Osteoblast (primary cell): ENCODE results near the gene STX8. TPM values are rescaled to one million over a fixed set of nuclear protein-coding genes. Genes with fewer than 3 reads are reported as not detected.

Source experiments
- DNase-seq: peaks from one replicate; pipeline ENCODE4 v3.0.0; 2011; ENCODE audit warnings: low spot score, mixed read lengths; ENCODE audit not compliant: insufficient read length; ENCODE audit errors: missing footprints
- H2AFZ ChIP-seq: 2 replicates; pipeline ENCODE4 v1.6.0; 2011; ENCODE audit warnings: mild to moderate bottlenecking, low read length
- H3K27ac ChIP-seq: 2 replicates; pipeline ENCODE4 v1.5.1; 2011; ENCODE audit warnings: mild to moderate bottlenecking, low read depth, low read length, moderate library complexity
- H3K27me3 ChIP-seq: 2 replicates; pipeline ENCODE4 v1.6.0; 2012; ENCODE audit warnings: mild to moderate bottlenecking, control low read depth, inconsistent platforms, low read length, moderate library complexity; ENCODE audit not compliant: insufficient read depth
- H3K36me3 ChIP-seq: 2 replicates; pipeline ENCODE4 v1.5.1; 2011; ENCODE audit warnings: mild to moderate bottlenecking, low read length, control low read depth, moderate library complexity; ENCODE audit not compliant: insufficient read depth
- H3K4me1 ChIP-seq: 2 replicates; pipeline ENCODE4 v1.5.1; 2011; ENCODE audit warnings: mild to moderate bottlenecking, low read length, control low read depth, moderate library complexity; ENCODE audit not compliant: insufficient read depth
- H3K4me2 ChIP-seq: 2 replicates; pipeline ENCODE4 v1.6.0; 2011; ENCODE audit warnings: mild to moderate bottlenecking, low read length; ENCODE audit not compliant: insufficient read depth
- H3K4me3 ChIP-seq: fragments of 200-600 bp; sonication (generic); 3 replicates; pipeline ENCODE4 v1.5.1; 2012; ENCODE audit warnings: mild to moderate bottlenecking, low read length, inconsistent platforms; ENCODE audit not compliant: insufficient read depth
- H3K79me2 ChIP-seq: 2 replicates; pipeline ENCODE4 v1.6.0; 2012; ENCODE audit warnings: mild to moderate bottlenecking, low read length, control low read depth, inconsistent platforms; ENCODE audit not compliant: insufficient read depth
- H3K9me3 ChIP-seq: 2 replicates; pipeline ENCODE4 v1.5.1; 2011; ENCODE audit warnings: low read depth, low read length, control low read depth
- H4K20me1 ChIP-seq: 2 replicates; pipeline ENCODE4 v1.6.0; 2012; ENCODE audit warnings: mild to moderate bottlenecking, low read length, control low read depth; ENCODE audit not compliant: insufficient read depth
- CTCF ChIP-seq: IDR thresholded peaks from 2 replicates; pipeline ENCODE4 v1.5.1; 2011; ENCODE audit warnings: mild to moderate bottlenecking, low read depth, low read length, moderate library complexity; ENCODE audit errors: extremely low read depth
- total RNA-seq: library from RNA; depleted of rRNA; stranded (reverse); fragments of >200 nt; gene quantifications from 2 replicates; pipeline ENCODE4 v1.2.3, GENCODE V29; 2012

The STX8 gene
- total RNA-seq, 1 donor: 72.7 TPM

GRCh38 chr17:9529033-9529700 lies 46.5 kb downstream of the STX8 start:
- Histone ChIP-seq H3K27me3 (no peaks in the 10 kb centered on the region), H3K4me2 (no peak overlapping the region), H3K4me3 (no peak overlapping the region), H4K20me1 (no peaks in the 10 kb centered on the region), H3K36me3 (no peaks in the 10 kb centered on the region), H3K4me1 (no peaks in the 10 kb centered on the region), H2AFZ (no peak overlapping the region), H3K27ac (no peak overlapping the region), H3K79me2 (no peaks in the 10 kb centered on the region), H3K9me3 (no peaks in the 10 kb centered on the region)
- TF ChIP-seq CTCF: peak; percentile 70
- DNase-seq: peak; percentile 79

- Histone ChIP-seq H3K27ac (no peak overlapping the region), H3K9me3 (no peaks in the 10 kb centered on the region), H3K4me3 (no peak overlapping the region), H4K20me1 (no peaks in the 10 kb centered on the region), H3K36me3 (no peaks in the 10 kb centered on the region), H2AFZ (no peak overlapping the region), H3K79me2 (no peaks in the 10 kb centered on the region), H3K4me2 (no peak overlapping the region), H3K4me1 (no peaks in the 10 kb centered on the region), H3K27me3 (no peaks in the 10 kb centered on the region)
- peak; percentile 41 for DNase-seq
- TF ChIP-seq CTCF: no peak
Observed at GRCh38 chr17:9527788-9528187, 47.8 kb downstream of the STX8 start.

- no peaks in the 10 kb centered on the region for H3K27me3 ChIP-seq
- H4K20me1 ChIP-seq: peaks cover 3% of the 10 kb centered on the region
- H3K4me3 ChIP-seq: no peak overlapping the region
- H2AFZ ChIP-seq: no peak overlapping the region
- no peak overlapping the region for H3K4me2 ChIP-seq
- H3K4me1 ChIP-seq: no peaks in the 10 kb centered on the region
- H3K27ac ChIP-seq: no peak overlapping the region
- no peaks in the 10 kb centered on the region for H3K79me2 ChIP-seq
- DNase-seq: peak; percentile 64
- TF ChIP-seq CTCF: peak; percentile 58
- no peaks in the 10 kb centered on the region for H3K9me3 ChIP-seq
- no peaks in the 10 kb centered on the region for H3K36me3 ChIP-seq
Observed at GRCh38 chr17:9522074-9522473, 53.5 kb downstream of the STX8 start.

GRCh38 chr17:9521062-9521461 lies 54.6 kb downstream of the STX8 start:
- H3K27me3 ChIP-seq: no peaks in the 10 kb centered on the region
- H3K4me1 ChIP-seq: no peaks in the 10 kb centered on the region
- H3K9me3 ChIP-seq: no peaks in the 10 kb centered on the region
- H3K79me2 ChIP-seq: no peaks in the 10 kb centered on the region
- no peak for DNase-seq
- TF ChIP-seq CTCF: no peak
- no peak overlapping the region for H3K27ac ChIP-seq
- no peaks in the 10 kb centered on the region for H3K36me3 ChIP-seq
- H3K4me2 ChIP-seq: no peak overlapping the region
- H3K4me3 ChIP-seq: no peak overlapping the region
- H2AFZ ChIP-seq: no peak overlapping the region
- H4K20me1 ChIP-seq: peaks cover 3% of the 10 kb centered on the region
